ENCODE measurements around the gene JAZF1.
A peak's percentile ranks its signal among the peaks of the same experiment; 100 is the strongest.

The JAZF1 gene

GRCh38 chr7:28180364-28181147, at the start of gene JAZF1:
TSS of gene JAZF1 (minus strand) at chr7:28180795.
- peak; percentile 51 for DNase-seq

- no peak for DNase-seq
These were observed 49.7 kb upstream of the JAZF1 start for GRCh38 chr7:28230261-28230660.

GRCh38 chr7:28228396-28228795, 47.8 kb upstream of the JAZF1 start:
- no peak for DNase-seq

GRCh38 chr7:28226003-28226402, 45.4 kb upstream of the JAZF1 start:
- no peak for DNase-seq

GRCh38 chr7:28225576-28225975, 45.0 kb upstream of the JAZF1 start:
- no peak for DNase-seq

- no peak for DNase-seq
These were observed 44.1 kb upstream of the JAZF1 start for GRCh38 chr7:28224675-28225074.

- no peak for DNase-seq
These were observed 43.6 kb upstream of the JAZF1 start for GRCh38 chr7:28224172-28224571.

GRCh38 chr7:28222636-28223035, 42.0 kb upstream of the JAZF1 start:
- no peak for DNase-seq

- DNase-seq = no peak
These were observed 39.2 kb upstream of the JAZF1 start for GRCh38 chr7:28219793-28220192.

GRCh38 chr7:28217143-28217542, 36.5 kb upstream of the JAZF1 start:
- no peak for DNase-seq

- no peak for DNase-seq
These were observed 30.4 kb upstream of the JAZF1 start for GRCh38 chr7:28211006-28211405.

GRCh38 chr7:28208506-28208905, 27.9 kb upstream of the JAZF1 start:
- no peak for DNase-seq

GRCh38 chr7:28207486-28208158, 27.0 kb upstream of the JAZF1 start:
- DNase-seq = no peak

- no peak for DNase-seq
These were observed 24.9 kb upstream of the JAZF1 start for GRCh38 chr7:28205506-28205905.

- DNase-seq = no peak
These were observed 23.1 kb upstream of the JAZF1 start for GRCh38 chr7:28203508-28204240.

- no peak for DNase-seq
These were observed 21.6 kb upstream of the JAZF1 start for GRCh38 chr7:28202222-28202621.

- DNase-seq = no peak
These were observed 20.5 kb upstream of the JAZF1 start for GRCh38 chr7:28201131-28201530.

- no peak for DNase-seq
These were observed 20.0 kb upstream of the JAZF1 start for GRCh38 chr7:28200598-28200997.

- no peak for DNase-seq
These were observed 18.5 kb upstream of the JAZF1 start for GRCh38 chr7:28199021-28199510.

- DNase-seq = no peak
These were observed 15.5 kb upstream of the JAZF1 start for GRCh38 chr7:28195910-28196620.

- no peak for DNase-seq
These were observed 12.4 kb upstream of the JAZF1 start for GRCh38 chr7:28192786-28193585.

GRCh38 chr7:28191751-28192150, 11.2 kb upstream of the JAZF1 start:
- DNase-seq = no peak
